Upper lobe of left lung (tissue), 6 donors: ENCODE results near the gene DNAJC30. TPM values are rescaled to one million over a fixed set of nuclear protein-coding genes. Genes with fewer than 3 reads are reported as not detected.

Experiments used
- ATAC-seq, 2 donors: fragments of 200-7000 bp; cut with Tn5 transposase; one replicate each; pipeline ENCODE4 v1.9.1; 2022; ENCODE audit warnings: mild to moderate bottlenecking in 2 of 2, moderate library complexity in 2 of 2; ENCODE audit not compliant: low FRiP score in 2 of 2
- DNase-seq, 2 donors: peaks; one replicate each; pipeline ENCODE4 v3.0.0-alpha.2; 2019 to 2020
- H3K27ac ChIP-seq, 4 donors: fragments of 200-600 bp; sonication (generic); one replicate each; pipeline ENCODE4 v1.5.1; 2016 to 2019
- H3K27me3 ChIP-seq, 4 donors: fragments of 200-600 bp; sonication (generic); one replicate each; pipeline ENCODE4 v1.5.1; 2017 to 2019
- H3K36me3 ChIP-seq, 4 donors: fragments of 200-600 bp; sonication (generic); one replicate each; pipeline ENCODE4 v1.5.1; 2016 to 2019
- H3K4me1 ChIP-seq, 4 donors: fragments of 200-600 bp; sonication (generic); one replicate each; pipeline ENCODE4 v1.5.1; 2018 to 2019
- H3K4me3 ChIP-seq, 4 donors: fragments of 200-600 bp; sonication (generic); one replicate each; pipeline ENCODE4 v1.5.1; 2017 to 2019; ENCODE audit warnings: mild to moderate bottlenecking in 2 of 4, moderate library complexity in 1 of 4
- H3K9me3 ChIP-seq, 4 donors: fragments of 200-600 bp; sonication (generic); one replicate each; pipeline ENCODE4 v1.5.1; 2018 to 2019
- CTCF ChIP-seq, 6 experiments: fragments of 450-650 bp in 4 of 6; fragments of 200-600 bp in 2 of 6; sonication (generic) in 2 of 6; IDR thresholded peaks; one replicate each; pipeline ENCODE4 v1.5.1; 2016 to 2019; ENCODE audit warnings: antibody characterized with exemption in 6 of 6
- EP300 ChIP-seq, 4 donors: sonication (generic); formaldehyde crosslinking; IDR thresholded peaks; one replicate each; pipeline ENCODE4 v1.5.1; 2017; ENCODE audit warnings: antibody characterized with exemption in 4 of 4, control low read depth in 2 of 4
- POLR2A ChIP-seq, 4 donors: fragments of 450-650 bp; IDR thresholded peaks; one replicate each; pipeline ENCODE4 v1.5.1; 2016 to 2017; ENCODE audit warnings: antibody characterized with exemption in 4 of 4, mild to moderate bottlenecking in 2 of 4
- POLR2AphosphoS5 ChIP-seq, 2 donors: sonication (generic); formaldehyde crosslinking; IDR thresholded peaks; one replicate each; pipeline ENCODE4 v1.5.1; 2017; ENCODE audit warnings: antibody characterized with exemption in 2 of 2
- WGBS, 2 donors: methylation state at CpG; one replicate each; pipeline ENCODE4 v1.1.5; 2017 to 2018; 5-methylcytosine and 5-hydroxymethylcytosine counted together
- total RNA-seq, 6 donors: library from RNA; depleted of rRNA in 4 of 6; stranded (reverse); fragments of >200 nt in 4 of 6; gene quantifications; one replicate each; pipeline versions ENCODE4 v1.1.0 to v1.2.1, GENCODE V29; 2016 to 2021
- donor health status: DM: no; HTN: no; CAD: no; lungs with moderate emphysema.
- donor health status: DM: no; HTN: yes; CAD: no; lungs with severe emphysema.

DNAJC30 gene
- total RNA-seq, 6 donors from 2014 or later, result 6.9 to 13.1 (median 10.3) TPM

- peaks cover 0 to under 1% (median under 1%) of the 10 kb centered on the region in 4 donors for H3K4me1 ChIP-seq
- no peak overlapping the region for H3K27ac ChIP-seq
- peaks cover 31 to 76% (median 56%) of the 10 kb centered on the region in 4 donors for H3K36me3 ChIP-seq
- no peak overlapping the region for H3K4me3 ChIP-seq
- DNase-seq (no peak), ATAC-seq (no peak)
- H3K27me3 ChIP-seq, result no peaks in the 10 kb centered on the region
- 86% methylated on average over 7 of the region's 7 CpGs for WGBS, 2 donors
- no peaks in the 10 kb centered on the region for H3K9me3 ChIP-seq
- TF ChIP-seq EP300 (IDR thresholded peaks at IDR 0.05), result no peak
- no peak for TF ChIP-seq POLR2AphosphoS5 (IDR thresholded peaks at IDR 0.05)
- no peak for TF ChIP-seq CTCF (IDR thresholded peaks at IDR 0.05)
- TF ChIP-seq POLR2A (IDR thresholded peaks at IDR 0.05), result no peak
These were observed 15.2 kb upstream of the DNAJC30 start for GRCh38 chr7:73698410-73698809.

- DNase-seq (no peak), ATAC-seq (no peak)
- Histone ChIP-seq H3K4me1 (no peaks in the 10 kb centered on the region), H3K27me3 (no peaks in the 10 kb centered on the region), H3K27ac (no peak overlapping the region), H3K9me3 (no peaks in the 10 kb centered on the region), H3K36me3 (peaks cover 37 to 95% (median 71%) of the 10 kb centered on the region in 4 donors), H3K4me3 (no peak overlapping the region)
- no peak for TF ChIP-seq CTCF (IDR thresholded peaks at IDR 0.05)
- TF ChIP-seq EP300 (IDR thresholded peaks at IDR 0.05), result no peak
- TF ChIP-seq POLR2AphosphoS5 (IDR thresholded peaks at IDR 0.05), result no peak
- no peak for TF ChIP-seq POLR2A (IDR thresholded peaks at IDR 0.05)
- WGBS, 2 donors, result 83 to 92% methylated on average over 4 of the region's 4 CpGs
These were observed 13.1 kb upstream of the DNAJC30 start for GRCh38 chr7:73696372-73696771.

- Histone ChIP-seq H3K36me3 (peaks cover 33 to 92% (median 72%) of the 10 kb centered on the region in 4 donors), H3K9me3 (no peaks in the 10 kb centered on the region), H3K27ac (no peak overlapping the region), H3K27me3 (no peaks in the 10 kb centered on the region), H3K4me3 (no peak overlapping the region), H3K4me1 (no peaks in the 10 kb centered on the region)
- DNase-seq (no peak), ATAC-seq (no peak)
- WGBS, 2 donors, result 80 to 82% methylated on average over 7 of the region's 7 CpGs
- no peak for TF ChIP-seq CTCF (IDR thresholded peaks at IDR 0.05)
These were observed 7.4 kb upstream of the DNAJC30 start for GRCh38 chr7:73690646-73691045.

- Histone ChIP-seq H3K27ac (no peak overlapping the region), H3K27me3 (no peaks in the 10 kb centered on the region), H3K4me3 (no peak overlapping the region), H3K4me1 (peaks cover 5 to 16% (median 7%) of the 10 kb centered on the region in 4 donors), H3K9me3 (no peaks in the 10 kb centered on the region), H3K36me3 (peaks cover 17 to 68% (median 52%) of the 10 kb centered on the region in 4 donors)
- DNase-seq (no peak), ATAC-seq (no peak)
- 92 to 94% methylated on average over 8 of the region's 8 CpGs for whole genome bisulfite sequencing, 2 donors
- no peak for TF ChIP-seq CTCF (IDR thresholded peaks at IDR 0.05)
- TF ChIP-seq POLR2A (IDR thresholded peaks at IDR 0.05), result no peak
These were observed 5.0 kb upstream of the DNAJC30 start for GRCh38 chr7:73688288-73688687.

- 96 to 97% methylated on average over 16 to 17 of the region's 18 CpGs for whole genome bisulfite sequencing, 2 donors
- peaks cover 9 to 39% (median 26%) of the 10 kb centered on the region in 4 donors for H3K36me3 ChIP-seq
- ATAC-seq, result no peak
- no peaks in the 10 kb centered on the region for H3K9me3 ChIP-seq
- H3K4me1 ChIP-seq, result peaks cover 28 to 39% (median 30%) of the 10 kb centered on the region in 4 donors
- no peaks in the 10 kb centered on the region for H3K27me3 ChIP-seq
- no peak for DNase-seq
- no peak overlapping the region for H3K27ac ChIP-seq
- H3K4me3 ChIP-seq, result no peak overlapping the region
- no peak for TF ChIP-seq CTCF (IDR thresholded peaks at IDR 0.05)
- no peak for TF ChIP-seq POLR2AphosphoS5 (IDR thresholded peaks at IDR 0.05)
- TF ChIP-seq EP300 (IDR thresholded peaks at IDR 0.05), result no peak
- TF ChIP-seq POLR2A (IDR thresholded peaks at IDR 0.05), result no peak
These were observed 2.1 kb upstream of the DNAJC30 start for GRCh38 chr7:73685311-73685710.
